Subcutaneous abdominal adipose tissue (tissue), 5 donors: ENCODE results near the gene ASPHD1.
A peak's percentile ranks its signal among the peaks of the same experiment; 100 is the strongest.
"Not testable (repeated sequence)": the region's sequence is repeated elsewhere in the genome, so short reads cannot be mapped to it uniquely, and the experiment has no call there.

ENCODE experiments used
- H3K27ac ChIP-seq: one replicate; pipeline ENCODE4 v1.7.0; 2013; ENCODE audit warnings: low read depth, mild to moderate bottlenecking, inconsistent platforms, low read length, moderate library complexity
- H3K27me3 ChIP-seq, 5 donors: one replicate each; pipeline ENCODE4 v1.7.0; 2013; ENCODE audit warnings: low read length in 5 of 5, inconsistent platforms in 1 of 5; ENCODE audit not compliant: control insufficient read depth in 5 of 5, insufficient read depth in 4 of 5
- H3K36me3 ChIP-seq, 5 donors: one replicate each; pipeline ENCODE4 v1.7.0; 2013; ENCODE audit warnings: low read length in 5 of 5; ENCODE audit not compliant: control insufficient read depth in 5 of 5, insufficient read depth in 5 of 5
- H3K4me1 ChIP-seq, 5 donors: one replicate each; pipeline ENCODE4 v1.7.0; 2013; ENCODE audit warnings: low read length in 5 of 5, mild to moderate bottlenecking in 3 of 5, moderate library complexity in 1 of 5; ENCODE audit not compliant: control insufficient read depth in 5 of 5, insufficient read depth in 5 of 5
- H3K4me3 ChIP-seq, 5 donors: one replicate each; pipeline ENCODE4 v1.7.0; 2013; ENCODE audit warnings: low read length in 5 of 5, low read depth in 1 of 5
- H3K9ac ChIP-seq, 5 donors: one replicate each; pipeline ENCODE4 v1.7.0; 2013; ENCODE audit warnings: low read length in 5 of 5, mild to moderate bottlenecking in 4 of 5, moderate library complexity in 3 of 5
- H3K9me3 ChIP-seq, 5 donors: one replicate each; pipeline ENCODE4 v1.7.0; 2013; ENCODE audit warnings: low read length in 5 of 5; ENCODE audit not compliant: control insufficient read depth in 5 of 5
- donor health status: healthy.
- donor health status: healthy.
- donor health status: healthy.
- donor health status: healthy.
- donor health status: healthy.

ASPHD1 gene

DNA sequence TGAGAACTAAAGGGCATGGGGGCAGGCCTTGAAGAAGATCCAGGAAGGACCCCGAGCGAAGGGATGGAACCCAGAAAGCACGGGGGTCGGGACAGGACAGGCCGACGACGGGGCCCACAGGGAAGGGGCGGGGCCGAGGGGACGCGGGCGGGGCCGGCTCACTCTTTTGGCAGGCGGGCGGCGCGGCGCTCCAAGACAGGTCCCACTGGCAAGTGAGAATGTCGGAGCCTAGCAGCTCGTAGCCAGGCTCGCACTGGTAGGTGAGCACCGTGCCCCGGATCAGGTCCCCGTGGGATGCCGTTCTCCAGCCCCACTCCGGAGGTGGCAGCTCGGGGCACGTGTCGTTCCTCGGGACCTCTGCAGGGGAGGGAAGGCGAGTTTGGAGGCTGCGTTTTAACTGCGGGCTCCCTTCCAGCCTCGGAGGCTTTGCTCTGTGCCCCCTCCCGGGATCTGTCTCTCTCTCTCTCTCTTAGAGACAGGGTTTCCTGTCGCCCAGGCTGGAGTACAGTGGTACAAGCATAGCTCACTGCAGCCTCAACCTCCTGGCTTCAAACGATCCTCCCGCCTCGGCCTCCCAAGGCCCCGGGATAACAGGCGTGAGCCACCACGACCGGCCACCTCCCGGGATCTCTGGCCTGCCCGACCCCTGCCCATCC, 23.6 kb upstream of the ASPHD1 start:
- H3K36me3 ChIP-seq = no peaks in the 10 kb centered on the region
- peaks cover 25 to 39% (median 31%) of the 10 kb centered on the region in 5 donors for H3K27me3 ChIP-seq
- no peaks in the 10 kb centered on the region for H3K9me3 ChIP-seq
- no peak overlapping the region for H3K9ac ChIP-seq
- H3K27ac ChIP-seq = no peak overlapping the region
- peak overlapping the region in 3 of 5 donors; percentile 36 to 51 (median 36) for H3K4me3 ChIP-seq
- peaks cover 0 to 15% (median 10%) of the 10 kb centered on the region in 5 donors for H3K4me1 ChIP-seq

DNA sequence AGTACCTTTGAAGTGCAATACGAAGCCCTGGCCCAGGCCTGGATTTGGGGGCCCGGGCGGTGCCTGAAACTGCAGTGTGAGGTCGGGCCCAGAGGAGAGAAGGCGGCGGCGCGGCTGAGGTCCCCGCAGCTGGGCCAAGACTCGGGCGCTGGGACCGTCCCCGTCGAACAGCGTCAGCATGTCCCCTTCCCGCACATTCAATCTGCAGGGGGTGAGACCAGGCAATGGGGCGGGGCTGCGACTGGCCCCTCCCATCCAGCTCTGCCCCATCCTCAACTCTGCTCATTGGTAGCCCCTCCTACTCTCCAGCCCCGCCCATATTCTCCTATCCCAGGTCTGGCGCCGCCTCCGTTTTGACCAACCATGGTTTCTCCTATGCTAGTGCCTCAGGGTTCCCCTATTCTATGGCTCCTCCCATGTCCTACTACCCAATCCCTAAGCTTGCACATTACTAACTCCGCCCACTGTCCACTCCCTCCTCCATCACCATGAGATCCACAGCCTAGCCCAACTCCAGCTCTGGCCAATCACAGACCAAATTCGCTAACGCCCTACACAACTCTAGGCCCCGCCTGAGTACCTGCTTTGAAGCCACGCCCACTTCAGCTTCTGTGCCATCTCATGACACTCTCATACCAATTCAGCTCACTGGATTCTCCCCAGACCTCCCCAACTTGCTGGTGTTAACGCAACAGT, 22.9 kb upstream of the ASPHD1 start:
- Histone ChIP-seq H3K4me1 (peaks cover 0 to 15% (median 10%) of the 10 kb centered on the region in 5 donors), H3K9me3 (no peaks in the 10 kb centered on the region), H3K27me3 (peaks cover 25 to 39% (median 31%) of the 10 kb centered on the region in 5 donors), H3K9ac (no peak overlapping the region), H3K36me3 (no peaks in the 10 kb centered on the region), H3K4me3 (peak overlapping the region in 1 of 5 donors; percentile 24), H3K27ac (no peak overlapping the region)

DNA sequence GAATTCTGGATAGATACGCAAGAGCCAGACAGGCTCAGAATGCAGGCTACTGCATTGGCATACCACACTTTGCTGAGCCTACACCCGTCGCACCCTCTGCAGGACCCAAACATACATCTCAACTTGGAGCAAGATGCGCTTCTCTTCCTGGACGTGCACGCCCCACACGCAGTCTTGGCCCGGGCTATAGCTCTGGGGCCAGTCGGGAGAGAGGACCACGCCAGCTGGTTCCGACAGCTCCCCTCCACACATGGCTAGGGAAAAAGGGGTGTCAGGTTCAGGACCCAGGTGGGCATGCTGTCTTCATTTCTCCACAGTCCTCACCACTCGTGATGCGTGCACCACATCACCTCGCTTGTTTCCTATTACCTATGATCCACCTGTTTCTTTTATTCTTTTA, 22.1 kb upstream of the ASPHD1 start:
- no peak overlapping the region for H3K27ac ChIP-seq
- no peak overlapping the region for H3K4me3 ChIP-seq
- peaks cover 25 to 39% (median 31%) of the 10 kb centered on the region in 5 donors for H3K27me3 ChIP-seq
- peaks cover 0 to 15% (median 10%) of the 10 kb centered on the region in 5 donors for H3K4me1 ChIP-seq
- H3K9ac ChIP-seq = no peak overlapping the region
- no peaks in the 10 kb centered on the region for H3K36me3 ChIP-seq
- no peaks in the 10 kb centered on the region for H3K9me3 ChIP-seq

GRCh38 chr16:29881050-29881449, 19.2 kb upstream of the ASPHD1 start:
- no peaks in the 10 kb centered on the region for H3K9me3 ChIP-seq
- H3K4me3 ChIP-seq = no peak overlapping the region
- no peak overlapping the region for H3K27ac ChIP-seq
- H3K9ac ChIP-seq = no peak overlapping the region
- peaks cover 25 to 32% (median 28%) of the 10 kb centered on the region in 5 donors for H3K27me3 ChIP-seq
- peaks cover 0 to 15% (median 10%) of the 10 kb centered on the region in 5 donors for H3K4me1 ChIP-seq
- no peaks in the 10 kb centered on the region for H3K36me3 ChIP-seq

DNA sequence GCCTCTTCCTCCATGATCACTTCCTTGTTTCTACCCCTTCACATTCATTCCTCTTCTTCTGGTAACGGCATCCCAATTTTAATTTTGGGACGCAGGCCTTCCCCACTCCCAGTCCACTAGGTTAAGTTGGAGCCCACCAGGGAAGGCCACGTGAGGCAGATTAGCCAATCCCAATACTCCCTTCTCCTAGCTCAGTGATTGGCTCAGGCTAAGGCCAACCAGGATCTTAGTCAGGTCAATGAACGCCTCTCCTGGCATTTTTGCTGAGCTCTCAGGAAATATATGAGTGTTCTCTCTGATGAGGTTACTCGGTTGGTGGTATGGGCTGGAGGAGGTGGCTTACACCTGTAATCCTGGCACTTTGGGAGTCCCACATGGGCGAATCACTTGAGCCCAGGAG, 16.3 kb upstream of the ASPHD1 start:
- no peaks in the 10 kb centered on the region for H3K9me3 ChIP-seq
- H3K36me3 ChIP-seq = no peaks in the 10 kb centered on the region

DNA sequence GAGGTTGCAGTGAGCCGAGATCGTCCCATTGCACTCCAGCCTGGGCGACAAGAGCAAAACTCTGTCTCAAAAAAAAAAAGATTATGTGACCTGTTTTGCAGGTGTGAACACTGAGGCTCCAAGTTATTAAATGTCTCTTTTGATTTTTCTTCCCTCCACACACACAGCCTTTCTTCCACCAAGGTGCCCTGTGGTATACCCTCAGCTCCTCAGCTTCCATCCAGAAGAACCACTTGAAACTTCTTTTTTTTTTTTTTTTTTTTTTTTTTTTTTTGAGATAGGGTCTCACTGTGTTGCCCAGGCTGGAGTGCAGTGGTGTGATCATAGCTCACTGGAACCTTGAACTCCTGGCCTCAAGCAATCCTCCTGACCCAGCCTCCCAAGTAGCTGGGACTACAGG, 10.9 kb upstream of the ASPHD1 start:
- not testable (repeated sequence) for H3K9ac ChIP-seq, H3K27me3 ChIP-seq, H3K9me3 ChIP-seq, H3K36me3 ChIP-seq, H3K27ac ChIP-seq, H3K4me3 ChIP-seq, H3K4me1 ChIP-seq

More for the DNA sequence above, 16.3 kb upstream of the ASPHD1 start:
- Histone ChIP-seq H3K27ac (no peak overlapping the region), H3K4me1 (no peaks in the 10 kb centered on the region), H3K4me3 (no peak overlapping the region), H3K27me3 (peaks cover 6 to 13% (median 8%) of the 10 kb centered on the region in 5 donors), H3K9ac (no peak overlapping the region)

- Histone ChIP-seq H3K4me3 (no peak overlapping the region), H3K36me3 (no peaks in the 10 kb centered on the region), H3K9me3 (no peaks in the 10 kb centered on the region), H3K9ac (no peak overlapping the region), H3K4me1 (no peaks in the 10 kb centered on the region), H3K27ac (no peak overlapping the region), H3K27me3 (peaks cover 0 to 5% (median 2%) of the 10 kb centered on the region in 5 donors)
These were observed 8.5 kb upstream of the ASPHD1 start for GRCh38 chr16:29891525-29892457.

DNA sequence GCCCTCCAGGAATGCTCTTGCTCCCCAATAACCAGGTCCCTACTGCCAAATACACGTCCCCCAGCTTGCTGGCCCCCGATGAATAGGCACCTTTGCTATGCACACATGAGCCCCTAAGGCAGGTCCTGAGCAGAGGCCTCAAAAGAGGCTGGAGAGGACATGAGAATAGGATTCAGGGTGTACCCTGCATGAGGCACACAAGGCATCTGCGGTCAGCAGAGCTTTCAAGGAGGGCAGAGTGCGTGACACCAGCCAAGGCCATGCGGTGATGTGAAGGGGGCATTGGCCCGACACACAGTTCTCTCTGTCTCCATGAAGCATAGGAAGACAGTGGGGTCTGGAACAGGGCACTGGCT, 7.9 kb upstream of the ASPHD1 start:
- Histone ChIP-seq H3K9ac (no peak overlapping the region), H3K27me3 (peaks cover 0 to 8% (median 3%) of the 10 kb centered on the region in 5 donors), H3K36me3 (no peaks in the 10 kb centered on the region), H3K4me1 (no peaks in the 10 kb centered on the region), H3K27ac (no peak overlapping the region), H3K9me3 (no peaks in the 10 kb centered on the region), H3K4me3 (no peak overlapping the region)

GRCh38 chr16:29893553-29893952, 6.7 kb upstream of the ASPHD1 start:
- Histone ChIP-seq H3K4me3 (no peak overlapping the region), H3K27ac (no peak overlapping the region), H3K36me3 (no peaks in the 10 kb centered on the region), H3K9me3 (no peaks in the 10 kb centered on the region), H3K4me1 (no peaks in the 10 kb centered on the region), H3K9ac (no peak overlapping the region), H3K27me3 (peaks cover 8 to 18% (median 13%) of the 10 kb centered on the region in 5 donors)
